Panc1 (cell line): ENCODE data around the gene RARG. TPM values are rescaled to one million over a fixed set of nuclear protein-coding genes. Genes with fewer than 3 reads are reported as not detected.
"Not testable (repeated sequence)": the region's sequence is repeated elsewhere in the genome, so short reads cannot be mapped to it uniquely, and the experiment has no call there.

Experiments
- ATAC-seq: fragments of 200-7000 bp; cut with Tn5 transposase; 2 replicates; pipeline ENCODE4 v1.9.1; 2020; ENCODE audit warnings: mild to moderate bottlenecking, moderate library complexity
- BruUV-seq: library from RNA; stranded (reverse); fragments of 400-500 nt; replicated peaks from 2 replicates; lab custom pipeline; 2021; lab: Mats Ljungman, UMichigan
- CTCF ChIA-PET: fragments of 300-600 bp; sonication (Branson Sonifier 250); formaldehyde crosslinking; loops from one replicate; lab custom pipeline; 2022; ENCODE audit warnings: antibody characterized with exemption; lab: Charles Lee
- POLR2A ChIA-PET: fragments of 300-600 bp; sonication (Branson Sonifier 250); formaldehyde crosslinking; loops from one replicate; lab custom pipeline; 2022; ENCODE audit warnings: antibody characterized with exemption; lab: Charles Lee
- DNase-seq: peaks from one replicate; pipeline ENCODE4 v3.0.0-alpha.2; 2010; ENCODE audit warnings: low read depth, low spot score
- H3K27ac ChIP-seq: 2 replicates; pipeline ENCODE4 v1.5.1; 2011; ENCODE audit warnings: mild to moderate bottlenecking, low read length, inconsistent platforms
- H3K27me3 ChIP-seq: fragments of 200-500 bp; sonication (Bioruptor generic); 2 replicates; pipeline ENCODE4 v1.6.0; 2014; ENCODE audit warnings: low read length, inconsistent platforms; ENCODE audit not compliant: control insufficient read depth, insufficient read depth
- H3K36me3 ChIP-seq: fragments of 200-500 bp; sonication (Bioruptor generic); 2 replicates; pipeline ENCODE4 v1.5.1; 2014; ENCODE audit warnings: inconsistent platforms, mild to moderate bottlenecking, low read length, moderate library complexity; ENCODE audit not compliant: control insufficient read depth, insufficient read depth
- H3K4me1 ChIP-seq: 2 replicates; pipeline ENCODE4 v1.5.1; 2011; ENCODE audit warnings: inconsistent platforms, mild to moderate bottlenecking, low read length, moderate library complexity; ENCODE audit not compliant: control insufficient read depth, insufficient read depth
- H3K4me3 ChIP-seq, 2 experiments: 2 replicates each; pipeline ENCODE4 v1.5.1; 2011 to 2012; ENCODE audit warnings: low read depth in 2 of 2, low read length in 2 of 2, mild to moderate bottlenecking in 2 of 2, inconsistent platforms in 1 of 2, moderate library complexity in 1 of 2
- H3K9me3 ChIP-seq: fragments of 200-500 bp; sonication (Bioruptor generic); 2 replicates; pipeline ENCODE4 v1.5.1; 2014; ENCODE audit warnings: low read depth, mild to moderate bottlenecking, inconsistent platforms, low read length, moderate library complexity; ENCODE audit not compliant: control insufficient read depth, insufficient read depth
- POLR2AphosphoS5 ChIP-seq: IDR thresholded peaks from 2 replicates; pipeline ENCODE4 v1.6.1; 2012; ENCODE audit warnings: mild to moderate bottlenecking, low read depth, low read length, moderate library complexity
- SIN3A ChIP-seq: IDR thresholded peaks from 2 replicates; pipeline ENCODE4 v1.6.1; 2012; ENCODE audit warnings: low read depth, mild to moderate bottlenecking, low read length, moderate library complexity, borderline replicate concordance; ENCODE audit not compliant: insufficient read depth
- TCF7L2 ChIP-seq: IDR thresholded peaks from 2 replicates; pipeline ENCODE4 v1.6.1; 2011; ENCODE audit warnings: mild to moderate bottlenecking, low read depth, low read length, inconsistent platforms
- in situ Hi-C: cut with HindIII; loops from 2 replicates; pipeline ENCODE4 v1.10.0; 2016; ENCODE audit warnings: low sequenced_read_pairs, low pct_unique_long_range_greater_than_20kb
- intact Hi-C: fragments of 100-400 bp; cut with micrococcal nuclease; formaldehyde crosslinking; loops from one replicate; pipeline ENCODE4 v1.10.0; 2022; ENCODE audit not compliant: unreplicated experiment
- total RNA-seq: library from RNA; stranded (reverse); gene quantifications from one replicate; pipeline ENCODE4 v1.2.1, GENCODE V29; 2021; ENCODE audit not compliant: unreplicated experiment
- TF ChIP-seq, protein P1 (sequence below), 2 experiments: IDR thresholded peaks; 2 replicates each; pipeline ENCODE4 v1.6.1; 2011 to 2012; ENCODE audit warnings: low read depth in 2 of 2, control low read depth in 1 of 2, low read length in 1 of 2, mild to moderate bottlenecking in 1 of 2, moderate library complexity in 1 of 2; ENCODE audit not compliant: insufficient read depth in 1 of 2
- TF ChIP-seq, protein P2 (sequence below): fragments of 450-650 bp; IDR thresholded peaks from 2 replicates; pipeline ENCODE4 v1.5.1; 2017; ENCODE audit warnings: mild to moderate bottlenecking

Gene RARG
- total RNA-seq, 1 experiment from 2014 or later = 41.2 TPM

DNA sequence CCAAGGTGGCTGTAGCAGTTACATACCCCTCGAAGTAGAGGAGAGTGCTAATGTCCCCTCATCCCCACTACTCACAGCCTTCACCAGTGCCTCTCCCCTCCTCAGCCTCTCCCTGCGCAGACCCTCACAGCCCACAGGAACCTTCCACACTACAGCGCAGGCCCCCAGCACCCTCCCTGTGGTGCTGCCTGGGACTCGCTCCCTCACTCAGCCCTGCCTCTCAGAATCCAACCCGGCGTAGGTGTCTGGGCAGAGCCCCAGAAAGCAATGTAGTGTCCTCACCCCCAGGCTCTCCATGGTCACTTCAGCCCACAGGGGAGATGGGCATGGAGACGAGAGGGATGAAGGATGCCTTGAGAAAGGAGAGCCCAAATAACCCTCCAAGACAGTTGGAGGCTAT lies 62.4 kb downstream of the RARG start:
- TF ChIP-seq, protein P1, sequence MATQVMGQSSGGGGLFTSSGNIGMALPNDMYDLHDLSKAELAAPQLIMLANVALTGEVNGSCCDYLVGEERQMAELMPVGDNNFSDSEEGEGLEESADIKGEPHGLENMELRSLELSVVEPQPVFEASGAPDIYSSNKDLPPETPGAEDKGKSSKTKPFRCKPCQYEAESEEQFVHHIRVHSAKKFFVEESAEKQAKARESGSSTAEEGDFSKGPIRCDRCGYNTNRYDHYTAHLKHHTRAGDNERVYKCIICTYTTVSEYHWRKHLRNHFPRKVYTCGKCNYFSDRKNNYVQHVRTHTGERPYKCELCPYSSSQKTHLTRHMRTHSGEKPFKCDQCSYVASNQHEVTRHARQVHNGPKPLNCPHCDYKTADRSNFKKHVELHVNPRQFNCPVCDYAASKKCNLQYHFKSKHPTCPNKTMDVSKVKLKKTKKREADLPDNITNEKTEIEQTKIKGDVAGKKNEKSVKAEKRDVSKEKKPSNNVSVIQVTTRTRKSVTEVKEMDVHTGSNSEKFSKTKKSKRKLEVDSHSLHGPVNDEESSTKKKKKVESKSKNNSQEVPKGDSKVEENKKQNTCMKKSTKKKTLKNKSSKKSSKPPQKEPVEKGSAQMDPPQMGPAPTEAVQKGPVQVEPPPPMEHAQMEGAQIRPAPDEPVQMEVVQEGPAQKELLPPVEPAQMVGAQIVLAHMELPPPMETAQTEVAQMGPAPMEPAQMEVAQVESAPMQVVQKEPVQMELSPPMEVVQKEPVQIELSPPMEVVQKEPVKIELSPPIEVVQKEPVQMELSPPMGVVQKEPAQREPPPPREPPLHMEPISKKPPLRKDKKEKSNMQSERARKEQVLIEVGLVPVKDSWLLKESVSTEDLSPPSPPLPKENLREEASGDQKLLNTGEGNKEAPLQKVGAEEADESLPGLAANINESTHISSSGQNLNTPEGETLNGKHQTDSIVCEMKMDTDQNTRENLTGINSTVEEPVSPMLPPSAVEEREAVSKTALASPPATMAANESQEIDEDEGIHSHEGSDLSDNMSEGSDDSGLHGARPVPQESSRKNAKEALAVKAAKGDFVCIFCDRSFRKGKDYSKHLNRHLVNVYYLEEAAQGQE (IDR thresholded peaks at IDR 0.05; ENCODE audit: insufficient read depth in 1 of 2, low read depth in 2 of 2, low read length in 1 of 2) = no peak
- TF ChIP-seq POLR2AphosphoS5 (no peak), SIN3A (no peak), TCF7L2 (no peak)
- TF ChIP-seq, protein P2, sequence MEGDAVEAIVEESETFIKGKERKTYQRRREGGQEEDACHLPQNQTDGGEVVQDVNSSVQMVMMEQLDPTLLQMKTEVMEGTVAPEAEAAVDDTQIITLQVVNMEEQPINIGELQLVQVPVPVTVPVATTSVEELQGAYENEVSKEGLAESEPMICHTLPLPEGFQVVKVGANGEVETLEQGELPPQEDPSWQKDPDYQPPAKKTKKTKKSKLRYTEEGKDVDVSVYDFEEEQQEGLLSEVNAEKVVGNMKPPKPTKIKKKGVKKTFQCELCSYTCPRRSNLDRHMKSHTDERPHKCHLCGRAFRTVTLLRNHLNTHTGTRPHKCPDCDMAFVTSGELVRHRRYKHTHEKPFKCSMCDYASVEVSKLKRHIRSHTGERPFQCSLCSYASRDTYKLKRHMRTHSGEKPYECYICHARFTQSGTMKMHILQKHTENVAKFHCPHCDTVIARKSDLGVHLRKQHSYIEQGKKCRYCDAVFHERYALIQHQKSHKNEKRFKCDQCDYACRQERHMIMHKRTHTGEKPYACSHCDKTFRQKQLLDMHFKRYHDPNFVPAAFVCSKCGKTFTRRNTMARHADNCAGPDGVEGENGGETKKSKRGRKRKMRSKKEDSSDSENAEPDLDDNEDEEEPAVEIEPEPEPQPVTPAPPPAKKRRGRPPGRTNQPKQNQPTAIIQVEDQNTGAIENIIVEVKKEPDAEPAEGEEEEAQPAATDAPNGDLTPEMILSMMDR = no peak
- Histone ChIP-seq H3K27ac (no peak overlapping the region), H3K4me1 (peaks cover under 1% of the 10 kb centered on the region; the same call in 1 of the 2 replicates), H3K4me3 (no peak overlapping the region), H3K27me3 (no peaks in the 10 kb centered on the region), H3K9me3 (no peaks in the 10 kb centered on the region), H3K36me3 (no peaks in the 10 kb centered on the region)
- intact Hi-C loops (no loop called here), in situ Hi-C loops (no loop called here)
- DNase-seq (no peak), ATAC-seq (no peak)
- ChIA-PET CTCF (no interaction called here), POLR2A (no interaction called here)
- BruUV-seq = no TSS peak

DNA sequence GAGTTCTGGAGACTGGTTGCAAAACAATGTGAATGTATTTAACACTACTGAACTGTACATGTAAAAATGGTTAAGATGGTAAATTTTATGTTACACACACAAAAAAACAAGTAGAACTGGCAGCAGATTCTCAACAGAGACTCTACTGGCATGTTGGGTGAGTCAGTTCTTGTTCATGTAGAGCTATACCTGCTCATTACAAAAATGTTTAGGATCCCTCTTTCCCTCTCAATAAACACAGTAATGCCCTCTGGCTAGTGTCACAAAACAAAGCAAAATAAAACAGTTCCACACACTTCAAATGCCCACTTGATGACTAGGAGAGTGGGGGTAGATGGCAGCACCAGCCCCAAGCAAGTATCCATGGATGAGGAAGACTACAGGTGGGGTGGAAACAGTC lies 65.2 kb downstream of the RARG start:
- DNase-seq = no peak
- in situ Hi-C loops = no loop called here

DNA sequence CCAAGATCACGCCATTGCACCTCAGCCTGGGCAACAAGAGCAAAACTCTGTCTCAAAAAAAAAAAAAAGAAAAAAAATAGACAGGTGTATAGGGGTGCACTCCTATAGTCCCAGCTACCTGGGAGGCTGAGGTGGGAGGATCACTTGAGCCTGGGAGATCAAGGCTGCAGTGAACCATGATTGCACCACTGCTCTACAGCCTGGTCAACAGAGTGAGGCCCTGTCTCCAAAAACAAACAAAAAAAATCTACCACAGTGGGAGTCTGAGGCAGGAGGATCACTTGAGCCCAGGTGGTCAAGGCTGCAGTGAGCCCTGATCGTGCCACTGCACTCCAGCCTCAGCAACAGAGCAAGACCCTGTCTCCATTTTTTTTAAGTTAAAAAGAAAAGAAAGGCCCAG lies 69.0 kb downstream of the RARG start:
- H3K36me3 ChIP-seq, ATAC-seq, H3K27ac ChIP-seq, intact Hi-C loops, CTCF ChIA-PET, H3K4me3 ChIP-seq, DNase-seq, BruUV-seq, in situ Hi-C loops, H3K9me3 ChIP-seq, H3K27me3 ChIP-seq, H3K4me1 ChIP-seq, POLR2A ChIA-PET: not testable (repeated sequence)

More for the DNA sequence above, 65.2 kb downstream of the RARG start:
- no peaks in the 10 kb centered on the region for H3K4me1 ChIP-seq
- TF ChIP-seq POLR2AphosphoS5 = no peak
- TF ChIP-seq, protein P1 (IDR thresholded peaks at IDR 0.05; ENCODE audit: insufficient read depth in 1 of 2, low read depth in 2 of 2, low read length in 1 of 2) = no peak
- TF ChIP-seq, protein P2 = no peak
- TF ChIP-seq TCF7L2 = no peak
- no peak for TF ChIP-seq SIN3A
- H3K36me3 ChIP-seq = no peaks in the 10 kb centered on the region
- ChIA-PET POLR2A (no interaction called here), CTCF (no interaction called here)
- no peak overlapping the region for H3K27ac ChIP-seq
- H3K27me3 ChIP-seq = no peaks in the 10 kb centered on the region
- no peaks in the 10 kb centered on the region for H3K9me3 ChIP-seq
- H3K4me3 ChIP-seq = no peak overlapping the region
- intact Hi-C loops = no loop called here
- no TSS peak for BruUV-seq
- no peak for ATAC-seq
